ENCODE measurements around the gene MGAT4D.

DNA sequence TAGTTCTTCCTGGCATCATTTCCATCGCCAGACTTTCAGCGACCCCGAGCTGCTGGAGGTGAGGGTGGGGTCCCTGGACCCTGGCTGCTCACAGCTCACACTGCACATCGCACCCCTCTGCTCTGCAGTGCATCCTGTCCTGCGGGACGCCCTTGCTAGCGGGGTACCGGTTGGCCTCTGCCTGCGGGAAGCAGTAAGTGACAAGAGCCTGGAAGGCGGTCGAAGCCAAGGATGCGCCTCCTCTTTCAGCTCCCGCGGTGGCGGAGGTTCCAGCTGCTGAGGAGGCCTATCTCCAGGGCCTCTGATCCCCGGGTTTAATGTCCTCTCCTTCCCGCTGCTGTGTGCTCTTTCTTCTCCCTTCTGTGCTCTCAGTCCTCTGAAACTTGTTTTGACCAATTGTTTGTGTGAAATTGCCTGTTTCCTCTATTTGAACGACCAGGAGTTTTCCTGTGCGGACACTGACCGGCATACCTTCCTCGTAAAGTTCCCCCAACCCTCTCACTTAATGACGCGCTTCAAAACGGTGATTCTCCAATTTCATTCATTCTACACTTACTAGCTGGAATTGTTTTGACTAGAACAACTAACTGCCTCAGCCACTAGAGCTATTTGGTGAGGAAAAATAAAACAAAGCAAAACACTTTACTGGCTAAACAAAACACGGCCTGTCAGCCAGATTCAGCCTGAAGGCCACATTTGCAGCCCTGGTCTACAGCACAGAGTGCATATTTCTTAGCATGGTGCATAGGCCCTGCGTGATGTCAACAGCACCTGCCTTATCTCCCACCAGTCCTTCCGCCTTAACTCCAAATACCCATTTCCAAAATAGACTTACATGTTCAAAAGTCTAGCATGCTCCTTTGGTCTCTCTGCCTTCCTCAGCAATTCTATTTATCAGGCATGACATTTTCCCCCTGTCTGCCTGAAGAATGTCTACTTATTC lies 28.0 kb downstream of the MGAT4D start:
- TF ChIP-seq EZH2 (IDR thresholded peaks at IDR 0.05; ENCODE audit: insufficient read depth, low read length) (no peak), CTCF (IDR thresholded peaks at IDR 0.05; ENCODE audit: insufficient read depth, low read depth, low read length) (no peak)

Data from astrocyte (in vitro differentiated cells and primary cell).